HEK293 (cell line): ENCODE measurements around the gene MBLAC1.
A peak's percentile ranks its signal among the peaks of the same experiment; 100 is the strongest.

Experiments
- BCL11A ChIP-seq: fragments of 450-650 bp; formaldehyde crosslinking; IDR thresholded peaks from 2 replicates; pipeline ENCODE4 v1.5.1; 2016; ENCODE audit warnings: low read depth, missing biosample characterization, missing genetic modification characterization
- HOXD13 ChIP-seq: sonication (generic); formaldehyde crosslinking; IDR thresholded peaks from 2 replicates; pipeline ENCODE4 v1.8.0; 2022; ENCODE audit warnings: missing genetic modification reagents, borderline replicate concordance
- IKZF3 ChIP-seq: fragments of 450-650 bp; IDR thresholded peaks from 2 replicates; pipeline ENCODE4 v1.5.0; 2018; ENCODE audit warnings: missing biosample characterization, mild to moderate bottlenecking, missing genetic modification characterization, moderate library complexity
- KLF7 ChIP-seq: fragments of 450-650 bp; formaldehyde crosslinking; IDR thresholded peaks from 2 replicates; pipeline ENCODE4 v1.5.1; 2016; ENCODE audit warnings: missing biosample characterization, missing genetic modification characterization, borderline replicate concordance
- MYNN ChIP-seq: fragments of 450-650 bp; formaldehyde crosslinking; IDR thresholded peaks from 2 replicates; pipeline ENCODE4 v1.5.1; 2016; ENCODE audit warnings: missing biosample characterization, missing genetic modification characterization, borderline replicate concordance
- MZF1 ChIP-seq: fragments of 450-650 bp; formaldehyde crosslinking; IDR thresholded peaks from 2 replicates; pipeline ENCODE4 v1.5.1; 2017; ENCODE audit warnings: missing biosample characterization, missing genetic modification characterization, borderline replicate concordance
- SP3 ChIP-seq: fragments of 450-650 bp; formaldehyde crosslinking; IDR thresholded peaks from 2 replicates; pipeline ENCODE4 v1.5.1; 2016; ENCODE audit warnings: missing biosample characterization, missing genetic modification characterization
- ZBTB17 ChIP-seq: fragments of 450-650 bp; formaldehyde crosslinking; IDR thresholded peaks from 2 replicates; pipeline ENCODE4 v1.5.1; 2016; ENCODE audit warnings: missing biosample characterization, missing genetic modification characterization
- ZIC2 ChIP-seq: fragments of 450-650 bp; formaldehyde crosslinking; IDR thresholded peaks from 2 replicates; pipeline ENCODE4 v1.5.1; 2016; ENCODE audit warnings: missing biosample characterization, missing genetic modification characterization
- ZNF202 ChIP-seq: fragments of 450-650 bp; formaldehyde crosslinking; IDR thresholded peaks from 2 replicates; pipeline ENCODE4 v1.5.1; 2016; ENCODE audit warnings: missing biosample characterization, missing genetic modification characterization, borderline replicate concordance
- ZNF366 ChIP-seq: fragments of 450-650 bp; formaldehyde crosslinking; conservative IDR thresholded peaks from 2 replicates; pipeline ENCODE4 v1.5.1; 2016; ENCODE audit warnings: missing biosample characterization, missing genetic modification characterization
- ZNF433 ChIP-seq: fragments of 450-650 bp; formaldehyde crosslinking; IDR thresholded peaks from 2 replicates; pipeline ENCODE4 v1.5.1; 2016; ENCODE audit warnings: missing biosample characterization, missing genetic modification characterization, low read depth
- ZNF510 ChIP-seq: fragments of 450-650 bp; formaldehyde crosslinking; IDR thresholded peaks from 2 replicates; pipeline ENCODE4 v1.5.1; 2018; ENCODE audit warnings: mild to moderate bottlenecking, missing genetic modification characterization, missing biosample characterization; ENCODE audit not compliant: insufficient replicate concordance
- ZNF514 ChIP-seq: fragments of 450-650 bp; formaldehyde crosslinking; IDR thresholded peaks from 2 replicates; pipeline ENCODE4 v1.5.1; 2016; ENCODE audit warnings: missing biosample characterization, missing genetic modification characterization
- ZNF530 ChIP-seq: fragments of 450-650 bp; formaldehyde crosslinking; IDR thresholded peaks from 2 replicates; pipeline ENCODE4 v1.5.1; 2016; ENCODE audit warnings: low read depth, missing biosample characterization, missing genetic modification characterization
- ZNF548 ChIP-seq: fragments of 450-650 bp; formaldehyde crosslinking; IDR thresholded peaks from 2 replicates; pipeline ENCODE4 v1.5.1; 2016; ENCODE audit warnings: missing biosample characterization, missing genetic modification characterization
- ZNF558 ChIP-seq: fragments of 450-650 bp; formaldehyde crosslinking; IDR thresholded peaks from 2 replicates; pipeline ENCODE4 v1.5.1; 2016; ENCODE audit warnings: missing biosample characterization, missing genetic modification characterization
- ZNF626 ChIP-seq: fragments of 450-650 bp; sonication (Bioruptor Pico); formaldehyde crosslinking; IDR thresholded peaks from 2 replicates; pipeline ENCODE4 v1.5.1; 2018; ENCODE audit warnings: missing biosample characterization, missing genetic modification characterization, inconsistent platforms
- ZNF654 ChIP-seq: fragments of 450-650 bp; formaldehyde crosslinking; IDR thresholded peaks from 2 replicates; pipeline ENCODE4 v1.5.1; 2016; ENCODE audit warnings: low read depth, missing biosample characterization, missing genetic modification characterization
- ZNF670 ChIP-seq: fragments of 450-650 bp; formaldehyde crosslinking; IDR thresholded peaks from 2 replicates; pipeline ENCODE4 v1.5.1; 2016; ENCODE audit warnings: missing biosample characterization, missing genetic modification characterization, low read depth
- ZNF791 ChIP-seq: fragments of 450-650 bp; formaldehyde crosslinking; IDR thresholded peaks from 2 replicates; pipeline ENCODE4 v1.5.1; 2016; ENCODE audit warnings: missing biosample characterization, missing genetic modification characterization
- ZSCAN23 ChIP-seq: fragments of 450-650 bp; formaldehyde crosslinking; IDR thresholded peaks from 2 replicates; pipeline ENCODE4 v1.5.1; 2016; ENCODE audit warnings: missing biosample characterization, missing genetic modification characterization
- TF ChIP-seq, protein P1 (sequence below): fragments of 450-650 bp; formaldehyde crosslinking; IDR thresholded peaks from 2 replicates; pipeline ENCODE4 v1.5.0; 2017; ENCODE audit warnings: missing biosample characterization, missing genetic modification characterization, borderline replicate concordance
- TF ChIP-seq, protein P2 (sequence below): fragments of 450-650 bp; formaldehyde crosslinking; conservative IDR thresholded peaks from 2 replicates; pipeline ENCODE4 v1.5.1; 2016; ENCODE audit warnings: low read depth, missing biosample characterization, missing genetic modification characterization
- TF ChIP-seq, protein P3 (sequence below): fragments of 450-650 bp; formaldehyde crosslinking; IDR thresholded peaks from 2 replicates; pipeline ENCODE4 v1.5.1; 2016; ENCODE audit warnings: missing biosample characterization, missing genetic modification characterization
- TF ChIP-seq, protein P4 (sequence below): fragments of 450-650 bp; formaldehyde crosslinking; IDR thresholded peaks from 2 replicates; pipeline ENCODE4 v1.5.1; 2016; ENCODE audit warnings: missing biosample characterization, missing genetic modification characterization
- TF ChIP-seq, protein P5 (sequence below): fragments of 450-650 bp; formaldehyde crosslinking; IDR thresholded peaks from 2 replicates; pipeline ENCODE4 v1.5.1; 2016; ENCODE audit warnings: missing biosample characterization, missing genetic modification characterization
- TF ChIP-seq, protein P6 (sequence below): fragments of 450-650 bp; formaldehyde crosslinking; IDR thresholded peaks from 2 replicates; pipeline ENCODE4 v1.5.1; 2016; ENCODE audit warnings: missing biosample characterization, missing genetic modification characterization

The MBLAC1 gene

DNA sequence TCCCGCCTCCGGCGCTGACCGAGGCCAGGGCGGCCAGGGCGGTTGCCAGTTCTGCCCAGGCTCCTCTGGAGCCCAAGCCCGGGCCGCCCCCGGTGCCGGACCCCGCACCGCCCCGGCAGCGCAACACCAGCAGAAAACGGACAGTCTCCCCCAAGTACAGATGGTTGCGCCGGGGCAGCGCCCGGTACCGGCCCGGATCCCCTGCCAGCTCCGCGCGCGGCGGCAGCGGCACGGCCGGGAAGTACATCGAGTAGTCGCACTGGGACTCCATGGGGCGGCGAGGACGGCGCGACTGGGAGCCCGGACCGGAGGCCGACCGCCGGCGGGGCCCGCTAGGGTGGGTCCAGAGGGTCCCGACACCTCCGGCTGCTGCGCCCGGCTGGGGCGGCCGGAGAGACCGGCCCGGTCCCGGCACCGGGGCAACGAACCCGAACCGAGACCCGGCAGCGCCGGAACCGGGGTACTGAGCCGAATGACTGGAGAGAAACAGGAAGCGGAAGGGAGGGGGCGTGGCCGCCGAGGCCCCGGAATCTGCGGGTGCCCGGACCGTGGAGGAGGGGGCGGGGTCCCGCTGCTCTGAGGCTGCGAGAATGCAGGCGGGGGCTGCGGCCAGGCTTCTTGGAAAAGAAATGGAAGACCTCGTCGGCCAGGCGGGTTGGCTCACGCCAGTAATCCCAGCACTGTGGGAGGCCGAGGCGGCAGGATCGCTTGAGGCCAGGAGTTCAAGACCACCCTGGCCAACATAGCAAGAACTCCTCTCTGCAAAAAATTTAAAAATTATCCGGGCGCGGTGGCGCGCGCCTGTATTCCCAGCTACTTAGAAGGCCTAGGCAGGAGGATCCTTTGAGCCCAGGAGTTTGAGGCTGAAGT lies 31.7 kb downstream of the MBLAC1 start, which contains the start of gene TRAPPC14 (continued):
- TF ChIP-seq, protein P1, sequence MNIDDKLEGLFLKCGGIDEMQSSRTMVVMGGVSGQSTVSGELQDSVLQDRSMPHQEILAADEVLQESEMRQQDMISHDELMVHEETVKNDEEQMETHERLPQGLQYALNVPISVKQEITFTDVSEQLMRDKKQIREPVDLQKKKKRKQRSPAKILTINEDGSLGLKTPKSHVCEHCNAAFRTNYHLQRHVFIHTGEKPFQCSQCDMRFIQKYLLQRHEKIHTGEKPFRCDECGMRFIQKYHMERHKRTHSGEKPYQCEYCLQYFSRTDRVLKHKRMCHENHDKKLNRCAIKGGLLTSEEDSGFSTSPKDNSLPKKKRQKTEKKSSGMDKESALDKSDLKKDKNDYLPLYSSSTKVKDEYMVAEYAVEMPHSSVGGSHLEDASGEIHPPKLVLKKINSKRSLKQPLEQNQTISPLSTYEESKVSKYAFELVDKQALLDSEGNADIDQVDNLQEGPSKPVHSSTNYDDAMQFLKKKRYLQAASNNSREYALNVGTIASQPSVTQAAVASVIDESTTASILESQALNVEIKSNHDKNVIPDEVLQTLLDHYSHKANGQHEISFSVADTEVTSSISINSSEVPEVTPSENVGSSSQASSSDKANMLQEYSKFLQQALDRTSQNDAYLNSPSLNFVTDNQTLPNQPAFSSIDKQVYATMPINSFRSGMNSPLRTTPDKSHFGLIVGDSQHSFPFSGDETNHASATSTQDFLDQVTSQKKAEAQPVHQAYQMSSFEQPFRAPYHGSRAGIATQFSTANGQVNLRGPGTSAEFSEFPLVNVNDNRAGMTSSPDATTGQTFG, result no peak
- TF ChIP-seq SP3 (tag by site-specific recombination) (peak; percentile 90), ZIC2 (tag by site-specific recombination) (peak; percentile 73), ZNF626 (tag by site-specific recombination) (no peak), ZNF514 (tag by site-specific recombination) (no peak), ZNF366 (tag by site-specific recombination) (0 out of 2 replicates have a peak, but pooled peaks have one; percentile 28), BCL11A (tag by site-specific recombination) (no peak), ZNF654 (no peak), ZNF433 (no peak), HOXD13 (CRISPR knock-in tag) (no peak), ZBTB17 (tag by site-specific recombination) (peak; percentile 65), ZNF530 (tag by site-specific recombination) (no peak), IKZF3 (tag by site-specific recombination) (0 out of 2 replicates have a peak, but pooled peaks have one; percentile 33), ZNF670 (tag by site-specific recombination) (no peak), ZNF558 (no peak), ZNF791 (tag by site-specific recombination) (no peak), ZNF202 (tag by site-specific recombination) (no peak), MYNN (no peak), MZF1 (no peak), ZNF510 (no peak), ZSCAN23 (tag by site-specific recombination) (no peak), KLF7 (no peak; the same call in 1 of the 2 replicates), ZNF548 (tag by site-specific recombination) (no peak)
- TF ChIP-seq, protein P2, sequence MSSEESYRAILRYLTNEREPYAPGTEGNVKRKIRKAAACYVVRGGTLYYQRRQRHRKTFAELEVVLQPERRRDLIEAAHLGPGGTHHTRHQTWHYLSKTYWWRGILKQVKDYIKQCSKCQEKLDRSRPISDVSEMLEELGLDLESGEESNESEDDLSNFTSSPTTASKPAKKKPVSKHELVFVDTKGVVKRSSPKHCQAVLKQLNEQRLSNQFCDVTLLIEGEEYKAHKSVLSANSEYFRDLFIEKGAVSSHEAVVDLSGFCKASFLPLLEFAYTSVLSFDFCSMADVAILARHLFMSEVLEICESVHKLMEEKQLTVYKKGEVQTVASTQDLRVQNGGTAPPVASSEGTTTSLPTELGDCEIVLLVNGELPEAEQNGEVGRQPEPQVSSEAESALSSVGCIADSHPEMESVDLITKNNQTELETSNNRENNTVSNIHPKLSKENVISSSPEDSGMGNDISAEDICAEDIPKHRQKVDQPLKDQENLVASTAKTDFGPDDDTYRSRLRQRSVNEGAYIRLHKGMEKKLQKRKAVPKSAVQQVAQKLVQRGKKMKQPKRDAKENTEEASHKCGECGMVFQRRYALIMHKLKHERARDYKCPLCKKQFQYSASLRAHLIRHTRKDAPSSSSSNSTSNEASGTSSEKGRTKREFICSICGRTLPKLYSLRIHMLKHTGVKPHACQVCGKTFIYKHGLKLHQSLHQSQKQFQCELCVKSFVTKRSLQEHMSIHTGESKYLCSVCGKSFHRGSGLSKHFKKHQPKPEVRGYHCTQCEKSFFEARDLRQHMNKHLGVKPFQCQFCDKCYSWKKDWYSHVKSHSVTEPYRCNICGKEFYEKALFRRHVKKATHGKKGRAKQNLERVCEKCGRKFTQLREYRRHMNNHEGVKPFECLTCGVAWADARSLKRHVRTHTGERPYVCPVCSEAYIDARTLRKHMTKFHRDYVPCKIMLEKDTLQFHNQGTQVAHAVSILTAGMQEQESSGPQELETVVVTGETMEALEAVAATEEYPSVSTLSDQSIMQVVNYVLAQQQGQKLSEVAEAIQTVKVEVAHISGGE (tag by site-specific recombination), result peak; percentile 93
- TF ChIP-seq, protein P3, sequence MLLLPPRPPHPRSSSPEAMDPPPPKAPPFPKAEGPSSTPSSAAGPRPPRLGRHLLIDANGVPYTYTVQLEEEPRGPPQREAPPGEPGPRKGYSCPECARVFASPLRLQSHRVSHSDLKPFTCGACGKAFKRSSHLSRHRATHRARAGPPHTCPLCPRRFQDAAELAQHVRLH, result no peak
- TF ChIP-seq, protein P4, sequence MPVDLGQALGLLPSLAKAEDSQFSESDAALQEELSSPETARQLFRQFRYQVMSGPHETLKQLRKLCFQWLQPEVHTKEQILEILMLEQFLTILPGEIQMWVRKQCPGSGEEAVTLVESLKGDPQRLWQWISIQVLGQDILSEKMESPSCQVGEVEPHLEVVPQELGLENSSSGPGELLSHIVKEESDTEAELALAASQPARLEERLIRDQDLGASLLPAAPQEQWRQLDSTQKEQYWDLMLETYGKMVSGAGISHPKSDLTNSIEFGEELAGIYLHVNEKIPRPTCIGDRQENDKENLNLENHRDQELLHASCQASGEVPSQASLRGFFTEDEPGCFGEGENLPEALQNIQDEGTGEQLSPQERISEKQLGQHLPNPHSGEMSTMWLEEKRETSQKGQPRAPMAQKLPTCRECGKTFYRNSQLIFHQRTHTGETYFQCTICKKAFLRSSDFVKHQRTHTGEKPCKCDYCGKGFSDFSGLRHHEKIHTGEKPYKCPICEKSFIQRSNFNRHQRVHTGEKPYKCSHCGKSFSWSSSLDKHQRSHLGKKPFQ (tag by site-specific recombination), result no peak
- TF ChIP-seq, protein P5, sequence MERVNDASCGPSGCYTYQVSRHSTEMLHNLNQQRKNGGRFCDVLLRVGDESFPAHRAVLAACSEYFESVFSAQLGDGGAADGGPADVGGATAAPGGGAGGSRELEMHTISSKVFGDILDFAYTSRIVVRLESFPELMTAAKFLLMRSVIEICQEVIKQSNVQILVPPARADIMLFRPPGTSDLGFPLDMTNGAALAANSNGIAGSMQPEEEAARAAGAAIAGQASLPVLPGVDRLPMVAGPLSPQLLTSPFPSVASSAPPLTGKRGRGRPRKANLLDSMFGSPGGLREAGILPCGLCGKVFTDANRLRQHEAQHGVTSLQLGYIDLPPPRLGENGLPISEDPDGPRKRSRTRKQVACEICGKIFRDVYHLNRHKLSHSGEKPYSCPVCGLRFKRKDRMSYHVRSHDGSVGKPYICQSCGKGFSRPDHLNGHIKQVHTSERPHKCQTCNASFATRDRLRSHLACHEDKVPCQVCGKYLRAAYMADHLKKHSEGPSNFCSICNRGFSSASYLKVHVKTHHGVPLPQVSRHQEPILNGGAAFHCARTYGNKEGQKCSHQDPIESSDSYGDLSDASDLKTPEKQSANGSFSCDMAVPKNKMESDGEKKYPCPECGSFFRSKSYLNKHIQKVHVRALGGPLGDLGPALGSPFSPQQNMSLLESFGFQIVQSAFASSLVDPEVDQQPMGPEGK (tag by site-specific recombination), result peak; percentile 95
- TF ChIP-seq, protein P6, sequence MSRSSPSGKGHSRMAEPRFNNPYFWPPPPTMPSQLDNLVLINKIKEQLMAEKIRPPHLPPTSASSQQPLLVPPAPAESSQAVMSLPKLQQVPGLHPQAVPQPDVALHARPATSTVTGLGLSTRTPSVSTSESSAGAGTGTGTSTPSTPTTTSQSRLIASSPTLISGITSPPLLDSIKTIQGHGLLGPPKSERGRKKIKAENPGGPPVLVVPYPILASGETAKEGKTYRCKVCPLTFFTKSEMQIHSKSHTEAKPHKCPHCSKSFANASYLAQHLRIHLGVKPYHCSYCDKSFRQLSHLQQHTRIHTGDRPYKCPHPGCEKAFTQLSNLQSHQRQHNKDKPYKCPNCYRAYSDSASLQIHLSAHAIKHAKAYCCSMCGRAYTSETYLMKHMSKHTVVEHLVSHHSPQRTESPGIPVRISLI, result no peak
